Gastrocnemius medialis (tissue), 4 donors: ENCODE results near the gene PFDN2. TPM values are rescaled to one million over a fixed set of nuclear protein-coding genes. Genes with fewer than 3 reads are reported as not detected.

Experiments
- ATAC-seq, 2 donors: fragments of 150-250 bp; one replicate each; pipeline ENCODE4 v1.9.1; 2016
- DNase-seq, 2 donors: peaks; one replicate each; pipeline ENCODE4 v3.0.0-alpha.2; 2019
- H3K27ac ChIP-seq, 4 donors: fragments of 200-600 bp; sonication (generic); 1 replicate in 1 of 4; 2 replicates in 3 of 4; pipeline ENCODE4 v1.5.1; 2016 to 2018; ENCODE audit warnings: mild to moderate bottlenecking in 2 of 4, moderate library complexity in 1 of 4
- H3K27me3 ChIP-seq, 3 donors: fragments of 200-600 bp; sonication (generic) in 2 of 3; 1 replicate in 1 of 3; 2 replicates in 2 of 3; pipeline versions ENCODE4 v1.5.1 to v1.6.0; 2016 to 2019; ENCODE audit warnings: mild to moderate bottlenecking in 1 of 3, moderate library complexity in 1 of 3
- H3K36me3 ChIP-seq, 2 donors: fragments of 200-600 bp; sonication (generic) in 1 of 2; one replicate each; pipeline ENCODE4 v1.5.1; 2017 to 2018
- H3K4me1 ChIP-seq, 2 donors: fragments of 200-600 bp; sonication (generic) in 1 of 2; one replicate each; pipeline ENCODE4 v1.5.1; 2016 to 2017; ENCODE audit warnings: mild to moderate bottlenecking in 2 of 2
- H3K4me3 ChIP-seq, 4 donors: fragments of 200-600 bp; sonication (generic) in 3 of 4; 1 replicate in 1 of 4; 2 replicates in 3 of 4; pipeline ENCODE4 v1.5.1; 2016 to 2019; ENCODE audit warnings: mild to moderate bottlenecking in 2 of 4
- H3K9me3 ChIP-seq, 3 donors: fragments of 200-600 bp; sonication (generic) in 2 of 3; 1 replicate in 1 of 3; 2 replicates in 2 of 3; pipeline ENCODE4 v1.5.1; 2016 to 2019
- POLR2A ChIP-seq, 2 donors: fragments of 450-650 bp; IDR thresholded peaks; one replicate each; pipeline ENCODE4 v1.6.1; 2017; ENCODE audit warnings: antibody characterized with exemption in 2 of 2, mild to moderate bottlenecking in 2 of 2, moderate library complexity in 2 of 2
- in situ Hi-C, 4 donors: fragments of 200-750 bp; cut with MboI; loops; one replicate each; pipeline versions ENCODE4 v1.15.0 to v1.8.0; 2017; ENCODE audit warnings: low sequenced_read_pairs in 4 of 4
- intact Hi-C: fragments of 100-400 bp; cut with DNase I; formaldehyde crosslinking; loops from one replicate; pipeline ENCODE4 v1.15.1; 2023; ENCODE audit warnings: low total_unique reads
- total RNA-seq, 4 donors: library from RNA; depleted of rRNA; stranded (reverse); fragments of >200 nt; gene quantifications; one replicate each; pipeline versions ENCODE4 v1.1.0 to v1.2.3, GENCODE V29; 2016
- TF ChIP-seq, protein P1 (sequence below), 5 experiments: fragments of 450-650 bp in 3 of 5; fragments of 200-600 bp in 2 of 5; sonication (generic) in 2 of 5; IDR thresholded peaks in 4 of 5; conservative IDR thresholded peaks in 1 of 5; 1 replicate in 4 of 5; 2 replicates in 1 of 5; pipeline ENCODE4 v1.5.1; 2016 to 2019; ENCODE audit warnings: antibody characterized with exemption in 5 of 5, mild to moderate bottlenecking in 3 of 5, moderate library complexity in 3 of 5

Gene PFDN2
- total RNA-seq, 4 donors from 2014 or later, result 62.4 to 106 (median 74.1) TPM

DNA sequence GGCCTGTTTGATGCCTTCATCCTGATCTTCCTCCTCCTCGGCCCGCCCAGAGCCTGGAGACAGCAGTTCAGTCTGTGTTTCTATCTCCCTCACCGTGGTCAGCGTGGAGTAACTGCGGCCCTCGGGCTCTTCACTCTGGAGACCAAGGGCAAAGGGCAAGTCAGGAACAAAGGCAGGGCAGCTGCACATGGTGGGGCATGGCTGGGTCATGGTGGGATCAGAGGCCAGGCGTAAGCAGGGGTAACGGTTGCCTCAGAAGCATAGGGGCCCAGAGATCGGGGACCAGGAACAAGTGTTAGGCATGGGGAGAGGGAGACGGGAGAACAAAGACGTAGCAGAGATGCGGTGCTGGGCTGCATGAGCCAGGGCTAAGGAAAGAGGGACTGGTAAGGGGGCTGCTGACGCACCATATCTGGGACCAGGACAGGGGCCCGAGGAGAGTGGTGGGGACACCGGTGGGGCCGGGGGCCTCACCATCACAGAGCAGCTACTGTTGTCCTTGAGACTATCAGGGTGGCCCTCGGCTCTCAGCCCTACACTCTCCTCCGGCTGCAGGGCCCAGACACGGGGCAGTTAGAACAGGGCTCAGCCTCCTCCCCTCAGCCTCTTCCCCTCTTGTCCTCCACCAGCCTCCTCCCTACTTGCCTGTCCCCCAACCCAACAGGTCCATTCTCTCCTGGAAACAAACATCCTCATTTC, 44.9 kb downstream of the PFDN2 start:
- intact Hi-C loops, result no loop called here
- in situ Hi-C loops, result no loop called here

DNA sequence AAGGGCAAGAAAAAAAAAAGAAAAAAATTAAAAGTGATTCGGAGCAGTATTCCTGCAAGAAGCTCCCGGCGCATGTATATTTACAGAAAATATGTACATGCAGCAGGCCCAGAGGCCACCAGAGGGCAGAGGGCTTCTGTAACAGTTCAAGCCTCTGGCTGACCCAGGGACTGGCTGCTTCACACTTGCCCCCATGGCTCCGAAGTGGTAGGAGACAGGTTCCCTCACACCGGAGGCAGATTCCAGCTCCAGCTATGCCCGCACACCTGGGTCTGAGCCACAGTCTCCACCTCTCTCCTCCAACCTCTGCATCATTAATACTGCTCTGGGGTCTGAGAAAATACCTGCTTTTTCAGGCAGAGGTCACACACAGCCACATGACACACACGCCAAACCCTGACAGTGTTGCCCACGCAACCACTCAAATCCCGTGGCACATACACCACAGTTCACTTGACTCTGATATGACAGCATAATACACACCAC, 45.9 kb downstream of the PFDN2 start:
- intact Hi-C loops, result no loop called here
- no peaks in the 10 kb centered on the region for H3K9me3 ChIP-seq
- ATAC-seq, result no peak

More for the DNA sequence above, 44.9 kb downstream of the PFDN2 start:
- TF ChIP-seq POLR2A (IDR thresholded peaks at IDR 0.05), result no peak
- TF ChIP-seq, protein P1, sequence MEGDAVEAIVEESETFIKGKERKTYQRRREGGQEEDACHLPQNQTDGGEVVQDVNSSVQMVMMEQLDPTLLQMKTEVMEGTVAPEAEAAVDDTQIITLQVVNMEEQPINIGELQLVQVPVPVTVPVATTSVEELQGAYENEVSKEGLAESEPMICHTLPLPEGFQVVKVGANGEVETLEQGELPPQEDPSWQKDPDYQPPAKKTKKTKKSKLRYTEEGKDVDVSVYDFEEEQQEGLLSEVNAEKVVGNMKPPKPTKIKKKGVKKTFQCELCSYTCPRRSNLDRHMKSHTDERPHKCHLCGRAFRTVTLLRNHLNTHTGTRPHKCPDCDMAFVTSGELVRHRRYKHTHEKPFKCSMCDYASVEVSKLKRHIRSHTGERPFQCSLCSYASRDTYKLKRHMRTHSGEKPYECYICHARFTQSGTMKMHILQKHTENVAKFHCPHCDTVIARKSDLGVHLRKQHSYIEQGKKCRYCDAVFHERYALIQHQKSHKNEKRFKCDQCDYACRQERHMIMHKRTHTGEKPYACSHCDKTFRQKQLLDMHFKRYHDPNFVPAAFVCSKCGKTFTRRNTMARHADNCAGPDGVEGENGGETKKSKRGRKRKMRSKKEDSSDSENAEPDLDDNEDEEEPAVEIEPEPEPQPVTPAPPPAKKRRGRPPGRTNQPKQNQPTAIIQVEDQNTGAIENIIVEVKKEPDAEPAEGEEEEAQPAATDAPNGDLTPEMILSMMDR (IDR thresholded peaks at IDR 0.05 in 4 of 5, conservative IDR thresholded peaks at IDR 0.05 in 1 of 5), result no peak
- H3K4me3 ChIP-seq, result no peak overlapping the region
- no peaks in the 10 kb centered on the region for H3K27me3 ChIP-seq
- no peak overlapping the region for H3K27ac ChIP-seq
- H3K36me3 ChIP-seq, result no peaks in the 10 kb centered on the region
- no peak for ATAC-seq
- no peaks in the 10 kb centered on the region for H3K4me1 ChIP-seq
- H3K9me3 ChIP-seq, result no peaks in the 10 kb centered on the region
- DNase-seq, result no peak

DNA sequence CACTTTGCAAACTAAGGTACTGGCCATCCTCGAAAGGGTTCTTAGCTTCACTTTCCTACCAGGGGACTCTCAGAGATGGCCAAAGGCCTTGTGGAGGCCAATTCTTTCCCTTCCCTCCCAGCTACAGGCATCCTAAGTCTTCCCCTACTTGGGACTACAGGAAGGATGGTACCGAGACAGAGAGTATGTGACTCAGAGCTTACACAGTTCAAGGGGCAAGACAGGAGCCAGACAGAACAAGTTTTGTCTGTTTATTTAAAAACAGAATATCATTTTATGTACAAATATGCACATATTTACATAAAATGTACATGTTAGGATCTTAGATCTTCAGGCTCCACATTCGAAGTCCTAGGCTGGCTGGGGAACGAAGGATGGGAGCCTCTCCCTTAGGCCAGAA, 47.1 kb downstream of the PFDN2 start:
- Histone ChIP-seq H3K27ac (no peak overlapping the region), H3K4me3 (no peak overlapping the region), H3K4me1 (no peaks in the 10 kb centered on the region), H3K36me3 (no peaks in the 10 kb centered on the region), H3K9me3 (no peaks in the 10 kb centered on the region), H3K27me3 (no peaks in the 10 kb centered on the region)
- intact Hi-C loops, result no loop called here
- DNase-seq (no peak), ATAC-seq (no peak)
- no peak for TF ChIP-seq POLR2A (IDR thresholded peaks at IDR 0.05)
- TF ChIP-seq, protein P1 (IDR thresholded peaks at IDR 0.05 in 4 of 5, conservative IDR thresholded peaks at IDR 0.05 in 1 of 5), result no peak
- in situ Hi-C loops, result no loop called here

More for the DNA sequence above, 45.9 kb downstream of the PFDN2 start:
- H3K27me3 ChIP-seq, result no peaks in the 10 kb centered on the region
- H3K4me3 ChIP-seq, result no peak overlapping the region
- DNase-seq, result peak; percentile 24 to 46
- in situ Hi-C loops, result no loop called here
- no peak overlapping the region for H3K27ac ChIP-seq
- no peaks in the 10 kb centered on the region for H3K36me3 ChIP-seq
- H3K4me1 ChIP-seq, result no peaks in the 10 kb centered on the region
- TF ChIP-seq, protein P1 (IDR thresholded peaks at IDR 0.05 in 4 of 5, conservative IDR thresholded peaks at IDR 0.05 in 1 of 5), result peak in 4 of 5 experiments; percentile 31 to 43 (median 36)
- no peak for TF ChIP-seq POLR2A (IDR thresholded peaks at IDR 0.05)

DNA sequence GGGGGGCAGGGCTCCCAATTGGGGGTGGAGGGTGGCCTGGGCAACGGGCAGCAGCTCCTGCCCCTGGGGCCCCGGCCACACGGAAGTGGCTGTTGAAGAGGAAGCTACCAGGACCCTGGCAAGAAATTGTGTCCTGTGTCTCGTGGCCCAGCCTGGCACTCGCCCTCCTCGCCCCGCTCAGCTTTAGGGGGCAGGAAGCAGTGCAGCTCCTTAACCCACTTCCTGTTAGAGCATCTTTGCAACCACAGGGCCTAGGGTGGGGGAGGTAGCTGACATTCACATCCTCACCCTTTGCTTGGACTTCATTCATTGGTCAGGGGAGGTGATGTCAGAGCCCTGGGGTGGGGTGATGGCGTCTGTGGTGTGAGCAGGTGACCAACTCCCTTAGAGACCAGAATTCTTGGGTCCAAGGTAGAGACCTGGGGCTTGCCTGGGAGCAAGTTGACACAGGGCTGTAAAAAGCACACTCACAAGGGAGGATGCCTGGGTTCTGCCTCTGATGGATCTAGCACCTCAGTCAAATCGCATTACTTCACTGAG, 48.0 kb downstream of the PFDN2 start, which contains the start of gene ARHGAP30:
Gene ARHGAP30 (minus strand): TSS at position 161 of the 540 bp plus-strand sequence. CDS start 267 bp downstream, outside the sequence.
- Histone ChIP-seq H3K9me3 (no peaks in the 10 kb centered on the region), H3K36me3 (no peaks in the 10 kb centered on the region), H3K4me3 (peak within 1 kb of the TSS in 1 of 4 donors; percentile 41), H3K27me3 (peaks cover 0 to 7% (median 0%) of the 10 kb centered on the region in 3 donors), H3K27ac (peak within 1 kb of the TSS in 2 of 4 donors; percentile 9 to 34), H3K4me1 (no peaks in the 10 kb centered on the region)
- ATAC-seq, result peak in 1 of 2 donors; percentile 31
- intact Hi-C loops (no loop called here), in situ Hi-C loops (no loop called here)
- TF ChIP-seq, protein P1 (IDR thresholded peaks at IDR 0.05 in 4 of 5, conservative IDR thresholded peaks at IDR 0.05 in 1 of 5), result no peak
- TF ChIP-seq POLR2A (IDR thresholded peaks at IDR 0.05), result peak in 1 of 2 donors; percentile 25
- DNase-seq, result peak; percentile 29 to 62
